Measurements from ENCODE around the gene SPATA31C2.
"Not testable (repeated sequence)": the region's sequence is repeated elsewhere in the genome, so short reads cannot be mapped to it uniquely, and the experiment has no call there.

SPATA31C2 gene

GRCh38 chr9:88164850-88165249, 26.6 kb upstream of the SPATA31C2 start:
- no peak overlapping the region for H3K27ac Mint-ChIP-seq
- peaks cover 13% of the 10 kb centered on the region for H3K27me3 Mint-ChIP-seq
- no peak overlapping the region for H3K4me3 Mint-ChIP-seq
- H3K9me3 Mint-ChIP-seq (ENCODE audit: low read depth), result no peaks in the 10 kb centered on the region
- no peaks in the 10 kb centered on the region for H3K4me1 Mint-ChIP-seq (ENCODE audit: low read depth)
- no peaks in the 10 kb centered on the region for H3K36me3 Mint-ChIP-seq

GRCh38 chr9:88161144-88161543, 22.9 kb upstream of the SPATA31C2 start:
- H3K4me1 Mint-ChIP-seq (ENCODE audit: low read depth), result no peaks in the 10 kb centered on the region
- H3K4me3 Mint-ChIP-seq, result no peak overlapping the region
- no peak overlapping the region for H3K27ac Mint-ChIP-seq
- no peaks in the 10 kb centered on the region for H3K36me3 Mint-ChIP-seq
- H3K9me3 Mint-ChIP-seq (ENCODE audit: low read depth), result no peaks in the 10 kb centered on the region
- H3K27me3 Mint-ChIP-seq, result peaks cover 23% of the 10 kb centered on the region

- H3K36me3 Mint-ChIP-seq, result no peaks in the 10 kb centered on the region
- H3K27me3 Mint-ChIP-seq, result peaks cover 29% of the 10 kb centered on the region
- H3K4me1 Mint-ChIP-seq (ENCODE audit: low read depth), result peaks cover 3% of the 10 kb centered on the region
- H3K27ac Mint-ChIP-seq, result no peak overlapping the region
- no peaks in the 10 kb centered on the region for H3K9me3 Mint-ChIP-seq (ENCODE audit: low read depth)
- no peak overlapping the region for H3K4me3 Mint-ChIP-seq
Measured at GRCh38 chr9:88143957-88144625, 5.8 kb upstream of the SPATA31C2 start.

GRCh38 chr9:88143179-88143578, 4.9 kb upstream of the SPATA31C2 start:
- no peaks in the 10 kb centered on the region for H3K9me3 Mint-ChIP-seq (ENCODE audit: low read depth)
- H3K27me3 Mint-ChIP-seq, result peaks cover 24% of the 10 kb centered on the region
- no peaks in the 10 kb centered on the region for H3K36me3 Mint-ChIP-seq
- peaks cover 3% of the 10 kb centered on the region for H3K4me1 Mint-ChIP-seq (ENCODE audit: low read depth)
- H3K4me3 Mint-ChIP-seq, result no peak overlapping the region
- no peak overlapping the region for H3K27ac Mint-ChIP-seq

- not testable (repeated sequence) for H3K4me1 Mint-ChIP-seq (ENCODE audit: low read depth); H3K9me3 Mint-ChIP-seq (ENCODE audit: low read depth); H3K36me3 Mint-ChIP-seq; H3K27me3 Mint-ChIP-seq
- peak overlapping the region; percentile 58 for H3K27ac Mint-ChIP-seq
- peak overlapping the region; percentile 46 for H3K4me3 Mint-ChIP-seq
Measured at GRCh38 chr9:88133552-88133951, 4.7 kb downstream of the SPATA31C2 start.

- H3K4me1 Mint-ChIP-seq (ENCODE audit: low read depth); H3K36me3 Mint-ChIP-seq; H3K4me3 Mint-ChIP-seq; H3K9me3 Mint-ChIP-seq (ENCODE audit: low read depth); H3K27ac Mint-ChIP-seq; H3K27me3 Mint-ChIP-seq: not testable (repeated sequence)
Measured at GRCh38 chr9:88129556-88129955, 8.7 kb downstream of the SPATA31C2 start.

- H3K27me3 Mint-ChIP-seq; H3K4me1 Mint-ChIP-seq (ENCODE audit: low read depth); H3K4me3 Mint-ChIP-seq; H3K36me3 Mint-ChIP-seq; H3K27ac Mint-ChIP-seq; H3K9me3 Mint-ChIP-seq (ENCODE audit: low read depth): not testable (repeated sequence)
Measured at GRCh38 chr9:88127700-88128300, 10.5 kb downstream of the SPATA31C2 start.

GRCh38 chr9:88123413-88123812, 14.9 kb downstream of the SPATA31C2 start:
- H3K27ac Mint-ChIP-seq, H3K36me3 Mint-ChIP-seq, H3K27me3 Mint-ChIP-seq: not testable (repeated sequence)

GRCh38 chr9:88118121-88118520, 20.2 kb downstream of the SPATA31C2 start:
- not testable (repeated sequence) for H3K4me3 Mint-ChIP-seq, H3K27me3 Mint-ChIP-seq

More at GRCh38 chr9:88123413-88123812, 14.9 kb downstream of the SPATA31C2 start:
- not testable (repeated sequence) for H3K4me1 Mint-ChIP-seq (ENCODE audit: low read depth); H3K9me3 Mint-ChIP-seq (ENCODE audit: low read depth); H3K4me3 Mint-ChIP-seq

GRCh38 chr9:88114968-88115612, 23.2 kb downstream of the SPATA31C2 start:
- H3K27ac Mint-ChIP-seq; H3K4me3 Mint-ChIP-seq; H3K9me3 Mint-ChIP-seq (ENCODE audit: low read depth); H3K4me1 Mint-ChIP-seq (ENCODE audit: low read depth); H3K36me3 Mint-ChIP-seq; H3K27me3 Mint-ChIP-seq: not testable (repeated sequence)

More at GRCh38 chr9:88118121-88118520, 20.2 kb downstream of the SPATA31C2 start:
- not testable (repeated sequence) for H3K36me3 Mint-ChIP-seq; H3K9me3 Mint-ChIP-seq (ENCODE audit: low read depth); H3K27ac Mint-ChIP-seq; H3K4me1 Mint-ChIP-seq (ENCODE audit: low read depth)

- H3K9me3 Mint-ChIP-seq (ENCODE audit: low read depth); H3K27me3 Mint-ChIP-seq; H3K27ac Mint-ChIP-seq; H3K4me1 Mint-ChIP-seq (ENCODE audit: low read depth); H3K4me3 Mint-ChIP-seq; H3K36me3 Mint-ChIP-seq: not testable (repeated sequence)
Measured at GRCh38 chr9:88114283-88114967, 23.9 kb downstream of the SPATA31C2 start.

- H3K9me3 Mint-ChIP-seq (ENCODE audit: low read depth); H3K4me3 Mint-ChIP-seq; H3K27ac Mint-ChIP-seq; H3K27me3 Mint-ChIP-seq; H3K36me3 Mint-ChIP-seq; H3K4me1 Mint-ChIP-seq (ENCODE audit: low read depth): not testable (repeated sequence)
Measured at GRCh38 chr9:88113156-88114130, 24.8 kb downstream of the SPATA31C2 start.

- H3K4me3 Mint-ChIP-seq, result no peak overlapping the region
- peaks cover 17% of the 10 kb centered on the region for H3K27me3 Mint-ChIP-seq
- H3K9me3 Mint-ChIP-seq (ENCODE audit: low read depth), result no peaks in the 10 kb centered on the region
- no peaks in the 10 kb centered on the region for H3K4me1 Mint-ChIP-seq (ENCODE audit: low read depth)
- H3K36me3 Mint-ChIP-seq, result no peaks in the 10 kb centered on the region
- no peak overlapping the region for H3K27ac Mint-ChIP-seq
Measured at GRCh38 chr9:88110026-88110425, 28.2 kb downstream of the SPATA31C2 start.

GRCh38 chr9:88108779-88109178, 29.5 kb downstream of the SPATA31C2 start:
- Mint-ChIP-seq H3K9me3 (ENCODE audit: low read depth) (no peaks in the 10 kb centered on the region), H3K4me3 (no peak overlapping the region), H3K27ac (no peak overlapping the region), H3K36me3 (no peaks in the 10 kb centered on the region), H3K27me3 (peaks cover 23% of the 10 kb centered on the region), H3K4me1 (ENCODE audit: low read depth) (no peaks in the 10 kb centered on the region)

Measured in activated naive CD8-positive, alpha-beta T cell (primary cell).